BLaER1 treated with 17β-estradiol and CSF1 and Interleukin-3, amounts not matched to agents 10 nM and 100 nM (cell line): ENCODE results near the gene DAO.

Experiments used
- H3K27ac ChIP-seq, 11 experiments: shearing (Covaris generic); formaldehyde crosslinking; 2 replicates each; pipeline ENCODE4 v1.8.1; 2022
- H3K27me3 ChIP-seq, 11 experiments: shearing (Covaris generic); formaldehyde crosslinking; 2 replicates each; pipeline ENCODE4 v1.8.1; 2022
- H3K36me3 ChIP-seq, 11 experiments: shearing (Covaris generic); formaldehyde crosslinking; 2 replicates each; pipeline ENCODE4 v1.8.1; 2022
- H3K4me1 ChIP-seq, 10 experiments: shearing (Covaris generic); formaldehyde crosslinking; 2 replicates each; pipeline ENCODE4 v1.8.1; 2022
- H3K4me2 ChIP-seq, 11 experiments: shearing (Covaris generic); formaldehyde crosslinking; 2 replicates each; pipeline ENCODE4 v1.8.1; 2022
- H3K4me3 ChIP-seq, 10 experiments: shearing (Covaris generic); formaldehyde crosslinking; 2 replicates each; pipeline ENCODE4 v1.8.1; 2022
- H3K9ac ChIP-seq, 11 experiments: shearing (Covaris generic); formaldehyde crosslinking; 2 replicates each; pipeline ENCODE4 v1.8.1; 2022
- H3K9me3 ChIP-seq, 11 experiments: shearing (Covaris generic); formaldehyde crosslinking; replicated peaks in 1 of 11; 2 replicates each; pipeline ENCODE4 v1.8.1; 2022
- H4K20me1 ChIP-seq, 11 experiments: shearing (Covaris generic); formaldehyde crosslinking; 2 replicates each; pipeline ENCODE4 v1.8.1; 2022
- Cebpa-rat ChIP-seq, 11 experiments: shearing (Covaris generic); IDR thresholded peaks; 2 replicates each; pipeline ENCODE4 v1.8.1; 2022

Gene DAO

DNA sequence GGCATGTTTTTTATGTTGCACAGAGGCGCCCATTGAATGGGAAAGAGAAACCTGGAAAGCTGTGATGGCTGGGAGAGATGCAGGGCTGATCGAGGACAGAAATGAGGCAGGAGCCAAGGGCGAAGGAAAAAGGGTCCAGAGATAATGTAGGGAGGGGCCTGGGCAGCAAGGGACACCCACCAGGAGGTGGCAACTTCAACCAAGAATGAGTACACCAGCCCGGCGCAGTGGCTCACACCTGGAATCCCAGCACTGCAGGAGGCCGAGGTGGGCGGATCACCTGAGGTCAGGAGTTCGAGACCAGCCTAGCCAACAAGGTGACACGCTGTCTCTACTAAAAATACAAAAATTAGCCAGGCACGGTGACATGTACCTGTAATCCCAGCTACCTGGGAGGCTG is 26.5 kb upstream of the DAO start:
- Histone ChIP-seq H3K36me3 (peaks cover 12 to 40% (median 30%) of the 10 kb centered on the region in 11 experiments; a peak in 21 of 22 replicates), H3K4me2 (peak overlapping the region in 5 of 11 experiments; percentile 41 to 99 (median 66); a peak in 9 of 22 replicates), H3K9ac (peak overlapping the region in 2 of 11 experiments; percentile 6 to 29; a peak in 2 of 22 replicates), H3K9me3 (peaks cover 0 to 6% (median 0%) of the 10 kb centered on the region in 11 experiments; a peak in 6 of 22 replicates), H3K27me3 (no peaks in the 10 kb centered on the region), H4K20me1 (peaks cover 3 to 40% (median 21%) of the 10 kb centered on the region in 11 experiments; a peak in 16 of 22 replicates), H3K4me3 (no peak overlapping the region), H3K27ac (peak overlapping the region in 5 of 11 experiments; percentile 13 to 92 (median 27); a peak in 6 of 22 replicates), H3K4me1 (peaks cover 27 to 78% (median 53%) of the 10 kb centered on the region in 10 experiments)
- TF ChIP-seq Cebpa-rat (IDR thresholded peaks at IDR 0.05) = no peak

GRCh38 chr12:108853981-108854446 is 25.9 kb upstream of the DAO start:
- Histone ChIP-seq H3K27me3 (no peaks in the 10 kb centered on the region), H3K9me3 (peaks cover 0 to 6% (median 0%) of the 10 kb centered on the region in 11 experiments; a peak in 6 of 22 replicates), H3K4me3 (peak overlapping the region in 1 of 10 experiments; percentile 29; a peak in 1 of 20 replicates), H3K9ac (peak overlapping the region in 5 of 11 experiments; percentile 6 to 61 (median 29); a peak in 6 of 22 replicates), H3K4me2 (peak overlapping the region in 5 of 11 experiments; percentile 41 to 99 (median 66); a peak in 10 of 22 replicates), H3K36me3 (peaks cover 6 to 34% (median 25%) of the 10 kb centered on the region in 11 experiments; a peak in 20 of 22 replicates), H3K4me1 (peaks cover 33 to 78% (median 56%) of the 10 kb centered on the region in 10 experiments), H4K20me1 (peaks cover 3 to 40% (median 21%) of the 10 kb centered on the region in 11 experiments; a peak in 16 of 22 replicates), H3K27ac (peak overlapping the region in 5 of 11 experiments; percentile 27 to 92 (median 35); a peak in 7 of 22 replicates)
- TF ChIP-seq Cebpa-rat (IDR thresholded peaks at IDR 0.05) = no peak

DNA sequence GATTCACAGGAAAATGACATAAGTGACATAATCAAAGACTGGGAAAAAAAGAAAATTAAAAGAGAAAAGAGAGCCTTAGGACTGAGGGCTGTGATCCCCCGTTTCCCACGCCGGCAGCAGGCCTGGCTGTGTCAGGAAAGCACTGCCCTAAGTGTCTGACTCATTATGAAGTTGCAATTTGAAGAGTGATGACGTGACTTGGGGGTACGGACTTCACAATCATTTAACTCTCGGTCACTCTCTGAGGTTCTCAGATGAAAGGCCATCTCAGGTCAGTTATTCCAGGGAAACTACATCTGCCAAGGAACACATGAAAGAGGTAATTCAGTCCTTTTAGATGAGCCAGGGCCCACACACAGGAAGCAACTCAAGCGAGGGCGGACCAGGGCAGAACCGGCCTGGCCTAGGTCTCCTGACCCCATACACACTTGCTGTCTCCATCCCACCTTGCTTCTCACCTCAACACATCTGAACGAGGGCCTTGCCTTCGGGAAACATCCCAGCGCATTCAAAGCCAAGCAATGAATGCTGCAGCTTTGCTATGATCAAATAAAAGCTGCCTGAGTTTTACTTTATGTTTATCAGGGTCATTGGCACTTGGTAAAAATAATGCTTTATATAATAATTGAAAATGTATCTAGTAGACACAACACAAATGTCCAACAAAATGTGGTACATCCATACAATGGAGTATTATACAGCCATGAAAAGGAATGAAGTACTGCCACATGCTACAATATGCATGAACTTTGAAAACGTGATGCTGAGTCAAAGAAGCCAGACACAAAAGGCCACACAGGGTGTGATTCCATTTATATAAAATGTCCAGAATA is 25.2 kb upstream of the DAO start:
- peaks cover 39 to 77% (median 61%) of the 10 kb centered on the region in 10 experiments for H3K4me1 ChIP-seq
- peaks cover 0 to 6% (median 0%) of the 10 kb centered on the region in 11 experiments; a peak in 6 of 22 replicates for H3K9me3 ChIP-seq
- H3K9ac ChIP-seq = peak overlapping the region in 5 of 11 experiments; percentile 6 to 61 (median 29); a peak in 5 of 22 replicates
- H4K20me1 ChIP-seq = peaks cover 3 to 40% (median 21%) of the 10 kb centered on the region in 11 experiments; a peak in 16 of 22 replicates
- H3K27ac ChIP-seq = peak overlapping the region in 4 of 11 experiments; percentile 29 to 92 (median 40); a peak in 7 of 22 replicates
- H3K4me2 ChIP-seq = peak overlapping the region in 5 of 11 experiments; percentile 41 to 99 (median 96); a peak in 10 of 22 replicates
- H3K4me3 ChIP-seq = peak overlapping the region in 2 of 10 experiments; percentile 29 to 93; a peak in 3 of 20 replicates
- peaks cover 4 to 31% (median 21%) of the 10 kb centered on the region in 11 experiments; a peak in 18 of 22 replicates for H3K36me3 ChIP-seq
- H3K27me3 ChIP-seq = no peaks in the 10 kb centered on the region
- no peak for TF ChIP-seq Cebpa-rat (IDR thresholded peaks at IDR 0.05)

DNA sequence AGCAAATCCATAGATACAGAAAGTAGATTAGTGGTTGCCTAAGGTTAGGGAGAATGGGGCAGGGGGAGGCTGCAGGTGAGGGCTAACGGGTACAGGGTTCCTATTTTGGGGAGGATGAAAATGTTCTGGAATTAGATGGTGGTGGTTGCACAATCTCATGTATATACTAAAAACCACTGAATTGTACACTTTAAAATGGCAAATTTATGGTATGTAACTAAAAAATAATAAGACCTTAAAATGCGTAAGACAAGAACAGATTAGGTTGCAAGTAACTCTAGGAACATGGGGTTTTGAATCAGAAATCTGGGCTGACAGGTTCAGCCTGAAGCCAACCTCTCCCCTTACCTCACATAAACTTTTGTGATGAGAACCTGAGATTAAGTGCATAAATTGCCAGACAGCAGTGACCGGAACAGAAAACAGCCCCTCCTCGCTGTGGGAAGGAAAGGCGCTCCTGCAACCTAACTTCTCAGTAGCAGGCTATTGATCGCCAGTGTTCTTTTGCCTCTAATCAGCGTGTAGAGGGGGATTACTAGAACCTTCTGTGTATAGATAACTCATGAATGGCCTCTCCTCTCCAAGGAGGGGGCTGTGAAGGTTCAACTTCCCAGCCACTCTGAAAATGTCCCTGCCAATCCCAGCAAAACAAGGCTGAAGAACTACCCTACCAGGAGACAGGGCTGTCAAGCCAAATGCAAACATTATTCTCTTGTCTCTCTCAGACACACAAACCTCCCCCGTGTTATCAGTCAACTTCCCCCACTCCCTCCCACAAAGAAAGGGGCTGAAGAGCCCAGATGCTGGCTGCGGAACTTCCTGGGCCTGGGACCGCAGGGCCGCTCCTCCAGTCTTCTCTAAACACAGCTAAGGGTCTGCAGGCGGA is 24.4 kb upstream of the DAO start:
- Histone ChIP-seq H3K27me3 (no peaks in the 10 kb centered on the region), H3K4me1 (peaks cover 46 to 84% (median 67%) of the 10 kb centered on the region in 10 experiments), H3K36me3 (peaks cover 4 to 31% (median 21%) of the 10 kb centered on the region in 11 experiments; a peak in 18 of 22 replicates), H3K27ac (peak overlapping the region in 8 of 11 experiments; percentile 86 to 92 (median 89); a peak in 9 of 22 replicates), H3K9ac (peak overlapping the region; percentile 90 to 96 (median 93); a peak in 21 of 22 replicates), H3K4me2 (peak overlapping the region; percentile 81 to 99 (median 96)), H3K4me3 (peak overlapping the region; percentile 81 to 97 (median 90); a peak in 15 of 20 replicates), H4K20me1 (peaks cover 3 to 40% (median 21%) of the 10 kb centered on the region in 11 experiments; a peak in 16 of 22 replicates), H3K9me3 (peaks cover 0 to 6% (median 0%) of the 10 kb centered on the region in 11 experiments; a peak in 6 of 22 replicates)
- no peak for TF ChIP-seq Cebpa-rat (IDR thresholded peaks at IDR 0.05)

DNA sequence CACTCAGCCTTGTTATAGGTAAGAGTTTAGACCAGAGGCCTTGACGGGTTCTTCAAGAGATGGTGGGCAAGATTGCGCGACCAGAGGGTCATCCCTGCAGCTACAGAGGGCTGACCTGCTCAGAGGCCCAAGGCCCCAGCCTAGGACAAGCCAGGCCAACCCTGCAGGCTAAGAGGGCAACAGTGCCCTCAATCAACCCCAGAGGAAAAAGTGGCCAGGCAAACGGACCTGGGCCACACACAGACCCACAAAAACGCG is 23.8 kb upstream of the DAO start:
- Histone ChIP-seq H3K9me3 (peaks cover 0 to 6% (median 0%) of the 10 kb centered on the region in 11 experiments; a peak in 6 of 22 replicates), H3K36me3 (peaks cover 4 to 29% (median 21%) of the 10 kb centered on the region in 11 experiments; a peak in 18 of 22 replicates), H3K27me3 (no peaks in the 10 kb centered on the region), H3K4me3 (peak overlapping the region; percentile 81 to 97 (median 90); a peak in 17 of 20 replicates), H3K9ac (peak overlapping the region; percentile 90 to 96 (median 93); a peak in 21 of 22 replicates), H3K4me2 (peak overlapping the region; percentile 81 to 99 (median 96)), H4K20me1 (peaks cover 3 to 40% (median 21%) of the 10 kb centered on the region in 11 experiments; a peak in 16 of 22 replicates), H3K27ac (peak overlapping the region in 9 of 11 experiments; percentile 86 to 92 (median 89); a peak in 13 of 22 replicates), H3K4me1 (peaks cover 45 to 86% (median 68%) of the 10 kb centered on the region in 10 experiments)
- no peak for TF ChIP-seq Cebpa-rat (IDR thresholded peaks at IDR 0.05)

- H3K4me2 ChIP-seq = peak overlapping the region; percentile 81 to 99 (median 96)
- peaks cover 3 to 40% (median 21%) of the 10 kb centered on the region in 11 experiments; a peak in 16 of 22 replicates for H4K20me1 ChIP-seq
- H3K27ac ChIP-seq = peak overlapping the region; percentile 83 to 92 (median 89)
- TF ChIP-seq Cebpa-rat (IDR thresholded peaks at IDR 0.05) = no peak
- H3K4me3 ChIP-seq = peak overlapping the region; percentile 81 to 97 (median 90)
- H3K27me3 ChIP-seq = no peaks in the 10 kb centered on the region
- H3K36me3 ChIP-seq = peaks cover 4 to 27% (median 20%) of the 10 kb centered on the region in 11 experiments; a peak in 18 of 22 replicates
- H3K4me1 ChIP-seq = peaks cover 43 to 86% (median 66%) of the 10 kb centered on the region in 10 experiments
- H3K9ac ChIP-seq = peak overlapping the region; percentile 90 to 96 (median 93)
- peaks cover 0 to 6% (median 0%) of the 10 kb centered on the region in 11 experiments; a peak in 6 of 22 replicates for H3K9me3 ChIP-seq
Observed at GRCh38 chr12:108856428-108857157, 23.3 kb upstream of the DAO start.

DNA sequence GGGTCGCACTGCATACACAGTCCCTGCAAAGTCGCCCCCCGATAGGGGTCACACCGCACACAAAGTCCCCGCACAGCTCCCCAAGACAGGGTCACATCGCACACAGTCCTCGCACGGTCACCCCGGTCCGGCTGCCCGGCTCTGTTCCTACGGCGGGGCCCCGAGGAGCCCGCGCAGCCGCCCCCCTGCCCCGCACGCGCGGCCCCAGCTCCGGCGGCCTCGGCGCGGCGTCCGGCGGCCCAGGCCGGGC is 22.8 kb upstream of the DAO start:
- H3K27ac ChIP-seq = peak overlapping the region; percentile 83 to 92 (median 89)
- no peaks in the 10 kb centered on the region for H3K27me3 ChIP-seq
- peak overlapping the region; percentile 81 to 97 (median 90) for H3K4me3 ChIP-seq
- peaks cover 0 to 25% (median 18%) of the 10 kb centered on the region in 11 experiments; a peak in 18 of 22 replicates for H3K36me3 ChIP-seq
- H3K4me2 ChIP-seq = peak overlapping the region; percentile 81 to 99 (median 96)
- H3K4me1 ChIP-seq = peaks cover 43 to 86% (median 69%) of the 10 kb centered on the region in 10 experiments
- H3K9ac ChIP-seq = peak overlapping the region; percentile 90 to 96 (median 93)
- peaks cover 3 to 40% (median 21%) of the 10 kb centered on the region in 11 experiments; a peak in 16 of 22 replicates for H4K20me1 ChIP-seq
- no peak for TF ChIP-seq Cebpa-rat (IDR thresholded peaks at IDR 0.05)
- peaks cover 0 to 6% (median 0%) of the 10 kb centered on the region in 11 experiments; a peak in 6 of 22 replicates for H3K9me3 ChIP-seq
